Measurements from ENCODE around the gene DDC. TPM values are rescaled to one million over a fixed set of nuclear protein-coding genes. Genes with fewer than 3 reads are reported as not detected.
A peak's percentile ranks its signal among the peaks of the same experiment; 100 is the strongest.

Gene DDC
- total RNA-seq, 2 donors from 2014 or later = 1.5 to 1.9 TPM

DNA sequence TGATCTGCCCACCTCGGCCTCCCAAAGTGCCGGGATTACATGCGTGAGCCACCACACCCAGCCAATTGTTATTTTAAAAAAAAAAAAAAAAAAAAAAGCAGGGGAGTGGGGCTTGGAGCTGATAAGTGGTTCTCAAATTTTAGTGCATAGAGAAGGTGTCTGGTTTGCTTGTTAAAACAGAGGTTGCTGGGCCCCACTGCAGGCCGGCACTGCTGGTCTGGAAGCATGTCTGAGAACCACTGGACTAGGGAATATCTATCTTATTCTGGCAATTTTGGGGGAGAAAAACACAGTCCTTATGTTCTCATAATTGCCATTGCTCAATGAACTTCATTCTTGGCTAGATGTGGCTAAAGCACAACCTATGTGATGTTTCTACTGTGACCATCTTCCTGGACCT is 96.0 kb downstream of the DDC start:
- no peak for DNase-seq (ENCODE audit: low spot score)
- Histone ChIP-seq H3K27me3 (replicated peaks; ENCODE audit: insufficient read depth) (no peaks in the 10 kb centered on the region), H3K4me3 (no peak overlapping the region), H3K36me3 (no peaks in the 10 kb centered on the region), H3K27ac (no peak overlapping the region), H3K4me1 (replicated peaks) (no peaks in the 10 kb centered on the region), H3K9me3 (no peaks in the 10 kb centered on the region)
- TF ChIP-seq, protein P1, sequence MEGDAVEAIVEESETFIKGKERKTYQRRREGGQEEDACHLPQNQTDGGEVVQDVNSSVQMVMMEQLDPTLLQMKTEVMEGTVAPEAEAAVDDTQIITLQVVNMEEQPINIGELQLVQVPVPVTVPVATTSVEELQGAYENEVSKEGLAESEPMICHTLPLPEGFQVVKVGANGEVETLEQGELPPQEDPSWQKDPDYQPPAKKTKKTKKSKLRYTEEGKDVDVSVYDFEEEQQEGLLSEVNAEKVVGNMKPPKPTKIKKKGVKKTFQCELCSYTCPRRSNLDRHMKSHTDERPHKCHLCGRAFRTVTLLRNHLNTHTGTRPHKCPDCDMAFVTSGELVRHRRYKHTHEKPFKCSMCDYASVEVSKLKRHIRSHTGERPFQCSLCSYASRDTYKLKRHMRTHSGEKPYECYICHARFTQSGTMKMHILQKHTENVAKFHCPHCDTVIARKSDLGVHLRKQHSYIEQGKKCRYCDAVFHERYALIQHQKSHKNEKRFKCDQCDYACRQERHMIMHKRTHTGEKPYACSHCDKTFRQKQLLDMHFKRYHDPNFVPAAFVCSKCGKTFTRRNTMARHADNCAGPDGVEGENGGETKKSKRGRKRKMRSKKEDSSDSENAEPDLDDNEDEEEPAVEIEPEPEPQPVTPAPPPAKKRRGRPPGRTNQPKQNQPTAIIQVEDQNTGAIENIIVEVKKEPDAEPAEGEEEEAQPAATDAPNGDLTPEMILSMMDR (IDR thresholded peaks at IDR 0.05) = no peak
- TF ChIP-seq POLR2A (IDR thresholded peaks at IDR 0.05) (no peak), POLR2AphosphoS5 (IDR thresholded peaks at IDR 0.05) (no peak)
- intact Hi-C loops (cut with DNase I) = loop anchor here (2.0 to 5.0 kb wide), 5 partner anchors 208 to 693 kb away; no protein-coding TSS in a partner anchor
- 93% methylated on average over 4 of the region's 4 CpGs for WGBS

DNA sequence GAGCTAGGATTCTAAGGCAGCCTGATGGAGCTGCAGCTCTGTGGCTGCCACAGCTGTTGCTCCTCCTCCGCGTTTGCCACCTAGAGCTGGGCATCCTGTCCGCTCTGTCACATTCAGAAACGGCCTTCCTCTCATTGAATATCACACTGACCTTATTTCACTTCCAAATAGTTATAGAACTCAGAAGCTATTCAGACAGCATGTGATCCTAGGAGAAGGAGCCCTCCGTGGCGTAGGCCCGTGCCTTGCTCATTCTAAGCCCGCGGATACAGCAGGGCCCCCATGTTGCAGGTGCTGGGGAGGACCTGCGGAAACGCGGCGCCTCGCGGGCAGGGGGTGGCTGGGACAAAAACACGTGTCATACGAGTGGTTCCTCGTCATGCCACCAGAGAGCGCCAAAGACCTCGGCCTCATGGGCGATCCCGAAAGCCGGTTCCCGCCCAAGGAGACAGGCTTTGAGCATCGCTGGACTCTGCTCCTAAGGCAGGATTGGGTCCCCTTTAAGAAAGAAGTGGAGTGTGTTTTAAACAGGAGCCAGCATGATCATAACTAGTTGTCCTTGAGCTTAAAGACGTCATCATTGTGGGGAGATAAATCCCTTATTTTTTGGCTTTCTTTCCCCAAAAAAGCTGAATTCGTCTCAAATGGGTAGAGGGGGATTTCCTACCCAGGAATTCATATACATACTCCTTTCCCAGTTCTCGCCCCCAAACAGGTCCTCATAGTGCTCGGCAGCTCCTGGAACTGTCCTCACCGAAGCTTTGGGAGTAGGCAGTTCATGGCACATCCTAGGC is 97.2 kb downstream of the DDC start:
- H3K4me1 ChIP-seq (replicated peaks) = no peaks in the 10 kb centered on the region
- H3K9me3 ChIP-seq = no peaks in the 10 kb centered on the region
- intact Hi-C loops (cut with DNase I) = loop anchor here (2.0 to 5.0 kb wide), 5 partner anchors 209 to 694 kb away; no protein-coding TSS in a partner anchor
- peak; percentile 75 for DNase-seq (ENCODE audit: low spot score)
- no peaks in the 10 kb centered on the region for H3K27me3 ChIP-seq (replicated peaks; ENCODE audit: insufficient read depth)
- TF ChIP-seq POLR2AphosphoS5 (IDR thresholded peaks at IDR 0.05) = peak; percentile 55
- TF ChIP-seq, protein P1 (IDR thresholded peaks at IDR 0.05) = peak; percentile 74 to 93 (median 88)
- TF ChIP-seq POLR2A (IDR thresholded peaks at IDR 0.05) = no peak
- 13% methylated on average over 23 of the region's 30 CpGs for WGBS
- no peak overlapping the region for H3K27ac ChIP-seq
- H3K4me3 ChIP-seq = no peak overlapping the region
- H3K36me3 ChIP-seq = no peaks in the 10 kb centered on the region

DNA sequence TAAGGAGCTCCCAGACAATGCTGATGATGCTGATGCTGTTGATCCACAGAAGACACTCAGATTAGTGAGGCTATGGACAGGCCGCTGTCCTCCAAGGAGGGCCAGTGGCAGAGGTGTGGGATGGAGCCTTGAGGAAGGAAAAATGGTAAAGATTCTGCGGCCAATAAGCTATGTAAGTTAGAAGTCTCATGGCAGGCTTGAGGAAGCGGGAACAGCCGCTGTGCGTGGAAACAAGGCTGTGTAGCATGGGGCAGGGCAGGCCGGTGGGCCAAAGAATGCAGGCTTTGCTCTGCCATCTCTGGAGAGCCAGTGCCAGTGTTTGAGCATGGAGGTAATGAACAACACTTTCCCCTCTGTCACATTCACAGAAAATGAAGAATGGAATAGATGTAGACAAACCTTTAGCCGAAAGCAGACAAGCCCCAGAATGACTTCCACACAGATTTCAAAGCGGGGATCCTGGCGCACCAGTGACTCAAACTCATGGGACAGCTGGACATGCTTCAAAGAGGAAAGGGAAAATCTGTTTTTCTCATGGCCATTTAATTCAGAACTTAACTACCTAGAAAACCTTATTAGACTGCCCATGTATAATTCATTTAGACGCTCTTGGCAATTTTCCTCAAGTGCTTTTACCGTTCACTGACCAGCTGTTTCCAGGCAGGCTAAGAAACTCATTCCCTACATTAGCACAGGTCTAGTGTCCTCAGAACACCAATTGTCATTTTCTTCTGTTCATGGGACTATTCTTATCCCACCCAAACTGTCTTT is 98.2 kb downstream of the DDC start:
- Histone ChIP-seq H3K27me3 (replicated peaks; ENCODE audit: insufficient read depth) (no peaks in the 10 kb centered on the region), H3K4me1 (replicated peaks) (no peaks in the 10 kb centered on the region), H3K27ac (no peak overlapping the region), H3K36me3 (no peaks in the 10 kb centered on the region), H3K9me3 (no peaks in the 10 kb centered on the region), H3K4me3 (no peak overlapping the region)
- no peak for DNase-seq (ENCODE audit: low spot score)
- intact Hi-C loops (cut with DNase I) = loop anchor here (5.0 kb wide), 3 partner anchors 325 to 695 kb away; no protein-coding TSS in a partner anchor
- WGBS = 89% methylated on average over 11 of the region's 11 CpGs
- TF ChIP-seq, protein P1 (IDR thresholded peaks at IDR 0.05) = no peak

DNA sequence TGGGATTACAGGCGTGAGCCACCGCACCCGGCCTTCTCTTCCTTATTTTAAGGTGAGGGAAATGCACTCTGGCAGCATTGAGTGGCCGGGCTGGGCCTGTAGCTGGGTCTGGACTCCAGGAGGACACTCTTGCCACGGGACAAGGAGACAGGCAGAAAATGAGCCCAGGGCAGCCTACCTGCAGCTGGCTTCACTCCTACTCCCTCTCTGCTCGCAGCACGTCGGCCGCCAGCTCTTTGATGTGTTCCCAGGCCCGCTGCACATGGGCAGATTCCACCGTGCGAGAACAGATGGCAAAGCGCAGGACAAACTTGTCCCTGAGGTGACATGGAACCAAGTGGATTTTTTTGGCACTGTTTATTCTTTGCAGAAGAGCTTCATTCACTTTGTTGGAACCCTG is 102.2 kb downstream of the DDC start:
- Histone ChIP-seq H3K9me3 (no peaks in the 10 kb centered on the region), H3K27ac (no peak overlapping the region), H3K4me3 (no peak overlapping the region), H3K4me1 (replicated peaks) (no peaks in the 10 kb centered on the region), H3K27me3 (replicated peaks; ENCODE audit: insufficient read depth) (no peaks in the 10 kb centered on the region), H3K36me3 (no peaks in the 10 kb centered on the region)
- TF ChIP-seq, protein P1 (IDR thresholded peaks at IDR 0.05) = no peak
- no peak for TF ChIP-seq POLR2A (IDR thresholded peaks at IDR 0.05)
- no peak for TF ChIP-seq POLR2AphosphoS5 (IDR thresholded peaks at IDR 0.05)
- WGBS = 93% methylated on average over 13 of the region's 13 CpGs
- no peak for DNase-seq (ENCODE audit: low spot score)
- intact Hi-C loops (cut with DNase I) = no loop called here
